Measurements from ENCODE around the gene RXRA. TPM values are rescaled to one million over a fixed set of nuclear protein-coding genes. Genes with fewer than 3 reads are reported as not detected.

The RXRA gene
- total and polyA plus RNA-seq, 2 donors (not counting 1 experiment from before 2014, with no cell fraction given), result 2.6 to 6.8 TPM

DNA sequence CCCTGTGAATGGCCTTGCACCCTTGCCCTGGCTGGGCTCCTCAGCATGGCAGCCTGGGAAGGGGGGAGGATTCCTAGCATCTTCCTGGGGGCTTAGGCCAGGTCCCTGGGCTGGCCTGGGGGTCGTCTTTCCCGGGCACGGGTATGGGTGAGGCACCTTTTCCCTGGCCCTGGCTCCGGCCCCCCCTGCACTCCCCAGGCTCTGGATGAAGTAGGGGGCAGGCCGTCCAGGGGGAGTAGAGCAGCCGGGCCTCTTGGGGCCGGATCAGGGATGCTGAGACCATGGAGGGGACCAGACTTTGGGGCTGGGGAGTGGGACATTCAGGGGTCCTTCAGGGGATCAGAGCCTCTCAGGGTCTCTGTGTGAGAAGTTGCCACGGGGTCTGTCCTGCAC is 6.6 kb downstream of the RXRA start:
- Mint-ChIP-seq H3K4me1 (peaks cover 9% of the 10 kb centered on the region), H3K27ac (no peak overlapping the region), H3K9me3 (ENCODE audit: insufficient read depth) (no peaks in the 10 kb centered on the region), H3K4me3 (no peak overlapping the region), H3K27me3 (no peaks in the 10 kb centered on the region)
- no peak for ATAC-seq (ENCODE audit: low read depth)
- Histone ChIP-seq H3K36me3 (replicated peaks in 1 of 2; ENCODE audit: control extremely low read depth in 1 of 2, control insufficient read depth in 1 of 2, extremely low read depth in 1 of 2, insufficient read depth in 2 of 2, low read length in 1 of 2) (no peaks in the 10 kb centered on the region), H4K20me1 (ENCODE audit: control insufficient read depth, insufficient read depth, low read length, poor library complexity, severe bottlenecking) (no peaks in the 10 kb centered on the region), H3K27me3 (replicated peaks in 1 of 4; ENCODE audit: control extremely low read depth in 1 of 4, control insufficient read depth in 3 of 4, insufficient read depth in 4 of 4, low read length in 3 of 4) (peaks cover 0 to 9% (median 2%) of the 10 kb centered on the region in 4 experiments), H3K9ac (ENCODE audit: low read length) (no peak overlapping the region), H3K4me2 (replicated peaks; ENCODE audit: low read depth, low read length, poor library complexity, severe bottlenecking) (no peak overlapping the region), H3K9me3 (ENCODE audit: control extremely low read depth in 1 of 3, control insufficient read depth in 2 of 3, insufficient read depth in 1 of 3, low read length in 2 of 3) (no peaks in the 10 kb centered on the region), H2AFZ (ENCODE audit: insufficient read depth, low read depth, low read length, poor library complexity, severe bottlenecking) (no peak overlapping the region), H3K79me2 (ENCODE audit: control insufficient read depth, insufficient read depth, low read length) (peaks cover 11% of the 10 kb centered on the region), H3K4me1 (ENCODE audit: control insufficient read depth in 2 of 2, insufficient read depth in 2 of 2, low read length in 2 of 2) (peaks cover 0 to 5% of the 10 kb centered on the region in 2 donors), H3K4me3 (ENCODE audit: control extremely low read depth in 1 of 5, extremely low read depth in 1 of 5, insufficient read depth in 1 of 5, low read depth in 2 of 5, low read length in 4 of 5) (no peak overlapping the region), H3K27ac (ENCODE audit: low read length in 2 of 2) (no peak overlapping the region)
- WGBS (ENCODE audit: insufficient coverage), result 83% methylated on average over 7 of the region's 8 CpGs
- intact Hi-C loops (cut with micrococcal nuclease), result no loop called here
- DNase-seq, result no peak
- TF ChIP-seq, protein P1, sequence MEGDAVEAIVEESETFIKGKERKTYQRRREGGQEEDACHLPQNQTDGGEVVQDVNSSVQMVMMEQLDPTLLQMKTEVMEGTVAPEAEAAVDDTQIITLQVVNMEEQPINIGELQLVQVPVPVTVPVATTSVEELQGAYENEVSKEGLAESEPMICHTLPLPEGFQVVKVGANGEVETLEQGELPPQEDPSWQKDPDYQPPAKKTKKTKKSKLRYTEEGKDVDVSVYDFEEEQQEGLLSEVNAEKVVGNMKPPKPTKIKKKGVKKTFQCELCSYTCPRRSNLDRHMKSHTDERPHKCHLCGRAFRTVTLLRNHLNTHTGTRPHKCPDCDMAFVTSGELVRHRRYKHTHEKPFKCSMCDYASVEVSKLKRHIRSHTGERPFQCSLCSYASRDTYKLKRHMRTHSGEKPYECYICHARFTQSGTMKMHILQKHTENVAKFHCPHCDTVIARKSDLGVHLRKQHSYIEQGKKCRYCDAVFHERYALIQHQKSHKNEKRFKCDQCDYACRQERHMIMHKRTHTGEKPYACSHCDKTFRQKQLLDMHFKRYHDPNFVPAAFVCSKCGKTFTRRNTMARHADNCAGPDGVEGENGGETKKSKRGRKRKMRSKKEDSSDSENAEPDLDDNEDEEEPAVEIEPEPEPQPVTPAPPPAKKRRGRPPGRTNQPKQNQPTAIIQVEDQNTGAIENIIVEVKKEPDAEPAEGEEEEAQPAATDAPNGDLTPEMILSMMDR (IDR thresholded peaks at IDR 0.05), result no peak
- no peak for TF ChIP-seq EZH2 (IDR thresholded peaks at IDR 0.05; ENCODE audit: borderline replicate concordance, insufficient read depth, low read depth, low read length, poor library complexity, severe bottlenecking)
- CTCF ChIA-PET, result no interaction called here
- POLR2A ChIA-PET, result no interaction called here

- Mint-ChIP-seq H3K4me3 (no peak overlapping the region), H3K27me3 (no peaks in the 10 kb centered on the region), H3K9me3 (ENCODE audit: insufficient read depth) (no peaks in the 10 kb centered on the region), H3K27ac (no peak overlapping the region), H3K4me1 (peaks cover 9% of the 10 kb centered on the region)
- no peak for DNase-seq
- Histone ChIP-seq H3K9ac (ENCODE audit: low read length) (no peak overlapping the region), H3K4me3 (ENCODE audit: control extremely low read depth in 1 of 5, extremely low read depth in 1 of 5, insufficient read depth in 1 of 5, low read depth in 2 of 5, low read length in 4 of 5) (no peak overlapping the region), H2AFZ (ENCODE audit: insufficient read depth, low read depth, low read length, poor library complexity, severe bottlenecking) (no peak overlapping the region), H3K4me2 (replicated peaks; ENCODE audit: low read depth, low read length, poor library complexity, severe bottlenecking) (no peak overlapping the region), H3K4me1 (ENCODE audit: control insufficient read depth in 2 of 2, insufficient read depth in 2 of 2, low read length in 2 of 2) (peaks cover 0 to 2% of the 10 kb centered on the region in 2 donors), H3K27ac (ENCODE audit: low read length in 2 of 2) (no peak overlapping the region), H3K79me2 (ENCODE audit: control insufficient read depth, insufficient read depth, low read length) (peaks cover 11% of the 10 kb centered on the region), H3K27me3 (replicated peaks in 1 of 4; ENCODE audit: control extremely low read depth in 1 of 4, control insufficient read depth in 3 of 4, insufficient read depth in 4 of 4, low read length in 3 of 4) (peaks cover 0 to 5% (median 2%) of the 10 kb centered on the region in 4 experiments), H4K20me1 (ENCODE audit: control insufficient read depth, insufficient read depth, low read length, poor library complexity, severe bottlenecking) (no peaks in the 10 kb centered on the region), H3K36me3 (replicated peaks in 1 of 2; ENCODE audit: control extremely low read depth in 1 of 2, control insufficient read depth in 1 of 2, extremely low read depth in 1 of 2, insufficient read depth in 2 of 2, low read length in 1 of 2) (no peaks in the 10 kb centered on the region), H3K9me3 (ENCODE audit: control extremely low read depth in 1 of 3, control insufficient read depth in 2 of 3, insufficient read depth in 1 of 3, low read length in 2 of 3) (no peaks in the 10 kb centered on the region)
- ChIA-PET CTCF (interaction anchor here (1.5 kb wide), 1 partner anchor 162 kb away, joined by 4 read pairs; no protein-coding TSS in a partner anchor), POLR2A (no interaction called here)
- intact Hi-C loops (cut with micrococcal nuclease), result no loop called here
- WGBS (ENCODE audit: insufficient coverage), result 77% methylated on average over 18 of the region's 24 CpGs
- no peak for TF ChIP-seq EZH2 (IDR thresholded peaks at IDR 0.05; ENCODE audit: borderline replicate concordance, insufficient read depth, low read depth, low read length, poor library complexity, severe bottlenecking)
- TF ChIP-seq, protein P1 (IDR thresholded peaks at IDR 0.05), result no peak
- ATAC-seq (ENCODE audit: low read depth), result no peak
Measured at GRCh38 chr9:134333234-134333873, 7.1 kb downstream of the RXRA start.
